ENCODE data around the gene CCDC69.

CCDC69 gene

GRCh38 chr5:151132963-151133362 lies 90.9 kb downstream of the CCDC69 start:
- Histone ChIP-seq H3K9ac (ENCODE audit: low read length) (no peak overlapping the region), H3F3A (ENCODE audit: insufficient read depth, low read length) (no peaks in the 10 kb centered on the region), H3K36me3 (ENCODE audit: insufficient read depth, low read length) (no peaks in the 10 kb centered on the region), H3K9me2 (ENCODE audit: low read depth, low read length) (no peaks in the 10 kb centered on the region), H3K27me3 (ENCODE audit: insufficient read depth, low read length) (no peaks in the 10 kb centered on the region; the same call in 1 of the 2 replicates), H3K4me1 (ENCODE audit: insufficient read depth, low read length, severe bottlenecking) (peaks cover 22% of the 10 kb centered on the region), H3K4me3 (ENCODE audit: low read depth, low read length, poor library complexity, severe bottlenecking) (no peak overlapping the region), H2AFZ (ENCODE audit: low read length) (no peak overlapping the region), H4K20me1 (ENCODE audit: insufficient read depth, low read length) (no peaks in the 10 kb centered on the region), H3K27ac (ENCODE audit: low read depth, low read length, poor library complexity, severe bottlenecking) (no peak overlapping the region), H3K4me2 (ENCODE audit: low read length) (no peak overlapping the region), H3K79me2 (ENCODE audit: insufficient read depth, low read length) (no peaks in the 10 kb centered on the region), H3K9me3 (ENCODE audit: low read length) (no peaks in the 10 kb centered on the region)
- no peak for TF ChIP-seq CTCF (IDR thresholded peaks at IDR 0.05; ENCODE audit: low read length)
- no peak for TF ChIP-seq EZH2 (IDR thresholded peaks at IDR 0.05; ENCODE audit: borderline replicate concordance, low read length)

Measured in OCI-LY1 (cell line).